ENCODE data around the gene ANKLE1.

GRCh38 chr19:17304386-17305215 lies 22.9 kb downstream of the ANKLE1 start:
- TF ChIP-seq CTCF (IDR thresholded peaks at IDR 0.05) (no peak), GTF2I (CRISPR knock-in tag; conservative IDR thresholded peaks at IDR 0.05) (no peak), ESRRA (CRISPR knock-in tag; IDR thresholded peaks at IDR 0.05; ENCODE audit: borderline replicate concordance) (no peak), EMX1 (CRISPR knock-in tag; IDR thresholded peaks at IDR 0.05) (no peak), ZBTB21 (CRISPR knock-in tag; IDR thresholded peaks at IDR 0.05; ENCODE audit: borderline replicate concordance) (no peak), CREB1 (CRISPR knock-in tag; IDR thresholded peaks at IDR 0.05) (no peak), IRF2 (CRISPR knock-in tag; IDR thresholded peaks at IDR 0.05; ENCODE audit: borderline replicate concordance, low read depth) (no peak)

Data from WTC11 (cell line).